NCI-H82 treated with DMSO at 0.1 percent for 48 hours (cell line): ENCODE data around the gene RAB26.

ENCODE experiments used
- DNase-seq: peaks from one replicate; lab custom pipeline; 2025; ENCODE audit not compliant: unreplicated experiment; lab: John Stamatoyannopoulos, UW

The RAB26 gene

DNA sequence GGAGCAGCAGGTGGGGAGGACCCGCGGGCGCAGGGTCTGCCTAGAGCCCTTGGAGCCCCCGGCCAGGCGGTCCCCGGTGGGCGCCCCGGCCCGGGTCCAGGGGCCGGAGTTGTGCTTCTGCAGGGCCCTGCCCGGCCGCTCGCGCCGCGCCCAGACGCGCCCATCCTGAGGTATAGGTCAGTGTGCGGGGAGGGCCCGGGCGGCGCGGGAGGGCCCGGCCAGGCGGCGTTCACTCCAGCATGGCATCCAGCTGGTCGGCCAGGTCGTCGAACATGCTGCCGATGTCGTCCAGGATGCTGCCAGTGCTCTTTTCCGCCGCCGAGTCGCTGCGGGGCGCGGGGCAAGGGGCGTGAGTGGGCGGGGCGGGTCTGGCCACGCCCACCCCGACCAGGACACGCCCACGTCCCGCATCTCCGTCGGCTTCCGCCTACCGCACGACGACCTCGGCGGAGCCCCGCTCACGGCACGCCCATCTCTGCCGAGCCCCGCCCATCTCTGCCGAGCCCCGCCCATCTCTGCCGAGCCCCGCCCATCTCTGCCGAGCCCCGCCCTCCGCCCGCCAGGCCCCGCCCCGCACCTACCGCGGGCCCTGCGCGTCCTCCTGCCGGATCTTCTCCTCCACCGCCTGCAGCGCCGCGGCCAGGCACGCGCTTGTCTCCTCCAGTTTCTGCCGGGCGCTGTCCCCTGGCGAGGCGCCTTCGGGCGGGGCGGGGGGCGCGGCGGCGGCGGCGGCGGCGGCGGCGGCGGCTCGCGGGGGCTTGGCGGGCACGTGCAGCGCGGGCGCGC, 30.1 kb downstream of the RAB26 start:
- DNase-seq: no peak

DNA sequence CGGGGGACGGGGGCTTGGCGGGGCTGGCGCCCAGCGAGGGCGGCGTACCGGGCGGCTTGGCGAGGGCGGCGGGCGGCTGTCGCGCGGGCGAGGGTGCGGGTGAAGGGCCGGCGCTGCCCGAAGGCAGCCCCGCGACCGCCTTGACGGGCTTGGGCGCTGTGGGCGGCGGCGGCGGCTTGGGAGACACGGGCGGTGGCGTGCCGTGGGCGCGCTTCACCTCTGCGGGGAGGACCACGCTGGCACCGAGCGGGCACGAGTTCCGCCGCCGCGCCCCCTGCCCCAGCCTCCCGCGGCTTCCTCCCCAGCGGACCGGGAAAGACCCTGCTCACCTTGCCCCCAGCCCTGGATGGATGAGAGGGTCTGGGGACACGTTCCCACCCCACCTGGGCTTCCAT, 30.7 kb downstream of the RAB26 start:
- no peak for DNase-seq

GRCh38 chr16:2179576-2179975, 31.2 kb downstream of the RAB26 start:
- DNase-seq: no peak

DNA sequence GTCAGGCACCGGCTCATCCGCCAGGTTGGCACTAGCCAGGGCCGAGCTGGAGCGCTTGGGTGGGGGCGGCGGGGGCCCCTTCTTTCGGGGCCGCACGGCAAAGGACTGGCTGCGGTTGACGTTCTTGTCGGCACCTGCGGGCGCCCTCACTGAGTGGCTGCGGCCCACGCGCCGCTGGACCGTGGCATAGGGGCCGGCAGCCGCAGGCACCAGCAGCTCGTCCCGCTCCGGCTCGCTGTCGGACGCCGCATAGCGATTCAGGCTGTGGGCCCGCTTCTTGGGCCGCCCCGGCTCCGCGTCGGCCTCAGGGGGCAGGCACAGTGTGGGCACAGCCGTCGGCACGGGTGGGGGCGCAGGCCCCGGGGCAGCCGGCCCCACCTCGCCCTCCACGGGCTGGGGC, 32.0 kb downstream of the RAB26 start:
- no peak for DNase-seq

DNA sequence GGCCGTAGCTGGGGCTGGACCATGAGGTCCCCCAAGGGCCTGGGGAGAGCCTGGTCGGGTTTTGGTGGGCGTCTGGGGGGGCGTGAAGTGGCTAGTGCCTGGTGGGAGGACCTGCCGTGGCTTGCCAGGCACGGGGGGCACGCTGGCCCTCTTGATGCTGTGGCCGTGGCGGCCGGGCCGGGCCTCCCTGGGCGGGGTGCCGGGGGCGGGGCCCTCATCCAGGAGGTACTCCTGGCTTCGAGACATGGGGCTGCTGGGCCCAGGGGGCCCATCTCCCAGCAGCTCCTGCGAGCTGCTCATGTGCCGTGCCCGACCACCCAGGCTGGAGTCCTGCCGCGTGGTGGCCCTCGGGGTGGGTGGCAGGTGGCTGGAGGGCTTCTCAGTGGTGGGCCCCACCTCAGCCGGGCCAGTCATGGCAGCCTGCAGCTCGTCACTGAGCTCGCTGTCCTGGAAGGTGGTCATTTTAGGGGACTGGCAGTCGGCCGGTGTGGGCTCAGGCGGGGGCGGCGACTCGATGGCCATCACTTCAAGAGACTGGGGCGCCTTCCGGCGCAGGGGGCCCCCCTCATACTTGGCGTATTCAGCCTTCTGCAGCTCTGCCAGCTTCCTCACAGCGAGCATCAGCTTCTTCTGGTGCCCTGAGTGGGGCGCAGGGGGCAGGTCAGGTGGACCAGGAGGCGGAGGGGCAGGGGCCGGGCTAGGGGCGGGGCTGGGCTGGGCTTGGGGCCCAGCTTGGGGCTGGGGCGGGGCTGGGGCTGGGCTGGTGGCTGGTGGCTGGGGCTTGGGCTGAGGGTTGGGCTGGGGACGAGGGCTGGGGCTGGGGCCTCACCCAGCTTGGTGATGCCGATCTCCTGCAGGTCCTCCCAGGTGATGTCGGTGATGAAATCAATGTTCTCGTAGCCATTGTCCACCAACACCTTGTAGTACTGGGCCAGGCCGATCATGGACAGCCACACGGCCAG, 32.8 kb downstream of the RAB26 start:
- no peak for DNase-seq

DNA sequence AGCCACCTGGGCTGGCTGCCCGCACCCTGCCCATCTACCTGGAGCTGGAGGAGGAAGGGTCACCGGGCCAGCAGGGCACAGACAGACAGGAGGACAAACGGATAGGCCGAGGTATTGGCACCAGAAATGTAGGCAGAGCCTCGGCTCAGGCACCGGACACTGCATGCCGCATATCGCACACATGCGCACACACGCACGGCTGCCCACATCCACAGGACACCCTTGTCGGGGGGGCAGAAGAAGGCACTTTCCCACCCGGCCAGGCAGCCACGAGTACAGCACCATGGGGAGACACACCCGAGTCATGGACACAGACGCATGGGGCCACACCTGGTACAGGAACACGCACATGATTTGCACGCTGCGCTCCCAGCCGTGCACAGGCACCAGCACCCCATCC, 33.5 kb downstream of the RAB26 start:
- no peak for DNase-seq

- DNase-seq: no peak
These were observed 35.2 kb downstream of the RAB26 start for GRCh38 chr16:2183671-2184070.

DNA sequence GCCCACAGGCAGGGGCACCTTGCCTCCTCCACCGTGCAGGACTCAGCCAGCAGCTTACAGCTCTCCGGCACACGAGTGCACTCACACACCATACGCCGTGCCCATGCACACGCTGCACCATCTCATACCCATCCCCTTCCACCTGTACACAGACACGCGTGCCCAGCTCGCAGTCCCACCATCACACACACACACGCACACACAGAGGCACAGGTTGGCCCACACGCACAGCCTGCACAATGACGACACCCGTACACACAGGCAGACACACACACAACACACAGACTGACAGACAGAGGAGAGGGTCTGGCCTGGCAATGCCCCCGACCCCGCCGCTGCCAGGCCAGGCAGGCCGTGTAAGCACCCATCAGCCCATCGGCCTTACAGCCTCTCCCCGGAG, 35.9 kb downstream of the RAB26 start:
- no peak for DNase-seq

- no peak for DNase-seq
These were observed 36.5 kb downstream of the RAB26 start for GRCh38 chr16:2184962-2185361.

- no peak for DNase-seq
These were observed 37.6 kb downstream of the RAB26 start for GRCh38 chr16:2186064-2186463.

- DNase-seq: no peak
These were observed 38.1 kb downstream of the RAB26 start for GRCh38 chr16:2186505-2186904.

GRCh38 chr16:2187212-2187611, 38.8 kb downstream of the RAB26 start:
- no peak for DNase-seq

- no peak for DNase-seq
These were observed 40.0 kb downstream of the RAB26 start for GRCh38 chr16:2188395-2188794.

GRCh38 chr16:2189252-2189893, 40.9 kb downstream of the RAB26 start:
- DNase-seq: no peak

DNA sequence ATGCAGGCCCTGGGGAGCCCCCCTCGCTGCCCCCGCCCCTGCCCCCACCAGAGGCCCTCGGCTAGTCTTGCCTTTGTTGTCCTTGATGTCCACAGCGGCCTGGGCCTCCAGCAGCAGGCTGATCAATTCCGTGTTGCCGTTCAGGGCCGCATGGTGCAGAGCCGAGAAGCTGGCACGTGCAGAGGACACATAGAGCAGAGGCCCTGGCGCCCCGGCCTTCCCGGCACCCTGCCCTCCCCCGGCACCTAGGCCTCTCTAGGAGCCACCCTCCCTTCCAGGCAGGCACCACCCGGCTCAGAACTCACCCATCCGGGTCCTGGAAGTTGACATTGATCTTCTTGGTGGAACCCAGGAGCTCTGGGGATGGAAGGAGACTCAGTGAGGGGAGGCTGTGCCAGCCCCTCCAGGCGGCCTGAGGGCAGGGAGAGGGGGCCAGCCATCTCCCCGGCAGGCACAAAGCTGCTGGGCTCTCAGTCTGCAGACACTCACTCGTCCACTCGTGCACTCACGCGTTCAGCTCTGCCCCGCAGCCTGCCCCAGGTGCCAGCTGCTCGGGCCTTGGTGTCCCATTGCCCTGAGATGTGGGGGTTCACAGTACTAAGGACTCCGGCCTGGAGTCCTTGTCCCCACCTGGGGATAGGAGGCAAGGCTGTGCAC, 41.7 kb downstream of the RAB26 start:
- DNase-seq: no peak

DNA sequence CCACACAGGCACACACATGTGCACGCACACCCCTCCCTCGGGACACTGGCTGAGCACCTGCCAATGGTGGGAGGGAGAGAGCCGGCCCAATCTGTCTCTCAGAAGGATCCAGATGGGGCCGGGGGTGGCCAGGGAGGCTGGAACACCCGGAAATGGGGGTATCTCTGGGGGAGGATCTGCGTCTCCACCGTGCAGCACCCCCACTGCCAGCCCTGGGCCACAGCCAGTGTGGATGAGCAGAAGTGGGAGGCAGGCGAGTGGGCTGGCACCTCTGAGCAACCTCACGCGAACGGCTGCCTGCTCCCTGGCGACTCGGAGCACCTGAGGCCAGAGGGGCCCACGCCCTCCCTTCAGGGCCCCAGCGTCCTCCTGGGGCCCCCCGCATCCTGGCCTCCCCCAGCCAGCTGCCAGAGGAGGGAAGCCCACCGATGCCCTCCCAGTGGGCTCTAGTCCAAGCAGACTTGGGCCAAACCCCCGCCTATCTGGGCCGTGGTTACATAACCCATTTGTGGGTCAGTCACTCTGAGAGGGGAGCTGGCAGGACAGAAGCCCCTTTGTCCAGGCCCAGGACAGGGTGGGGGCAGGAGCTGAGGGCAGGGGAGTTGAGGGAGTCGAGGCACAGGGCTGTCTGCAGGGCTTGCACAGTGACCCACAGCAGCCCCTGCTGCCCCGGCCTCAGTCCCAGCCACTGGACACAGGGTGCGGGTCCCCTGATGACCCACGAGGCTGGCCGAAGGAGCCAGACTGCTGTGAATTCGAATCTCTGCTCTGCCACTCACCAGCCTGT, 42.4 kb downstream of the RAB26 start:
- no peak for DNase-seq

- no peak for DNase-seq
These were observed 43.0 kb downstream of the RAB26 start for GRCh38 chr16:2191446-2191706.

GRCh38 chr16:2194166-2194834, 45.9 kb downstream of the RAB26 start:
- DNase-seq: no peak

- DNase-seq: peak; percentile 51
These were observed 46.5 kb downstream of the RAB26 start for GRCh38 chr16:2194852-2195321.
